H1 (cell line): Measurements from ENCODE around the gene OLFM2. TPM values are rescaled to one million over a fixed set of nuclear protein-coding genes. Genes with fewer than 3 reads are reported as not detected.

Experiments used
- CTCF ChIA-PET: fragments of 300-600 bp; sonication (Branson Sonifier 250); formaldehyde crosslinking; loops from one replicate; lab custom pipeline; 2021; ENCODE audit not compliant: partially characterized antibody; lab: Charles Lee
- POLR2A ChIA-PET: fragments of 300-600 bp; sonication (Branson Sonifier 250); formaldehyde crosslinking; loops from one replicate; lab custom pipeline; 2021; ENCODE audit warnings: inconsistent platforms; ENCODE audit not compliant: partially characterized antibody; lab: Charles Lee
- DNase-seq, 2 experiments: peaks; one replicate each; pipeline versions ENCODE4 v3.0.0 to v3.0.0-alpha.2; 2010 to 2022; ENCODE audit warnings: low spot score in 2 of 2, low read depth in 1 of 2, mixed read lengths in 1 of 2
- FAIRE-seq: peaks from 2 replicates; lab custom pipeline; 2011; peaks lifted over from hg19 to GRCh38; lab: Jason Lieb, UNC
- H2AFZ ChIP-seq: 2 replicates; pipeline ENCODE4 v1.8.1; 2012; ENCODE audit warnings: low read length, inconsistent platforms
- H2AK5ac ChIP-seq: 2 replicates; pipeline ENCODE4 v1.6.1; 2013; ENCODE audit warnings: low read depth, low read length
- H2BK120ac ChIP-seq: replicated peaks from 2 replicates; pipeline ENCODE3; 2013; ENCODE audit warnings: low read depth, low read length, inconsistent platforms
- H2BK12ac ChIP-seq: 2 replicates; pipeline ENCODE4 v1.6.1; 2013; ENCODE audit warnings: low read depth, low read length
- H2BK15ac ChIP-seq: 2 replicates; pipeline ENCODE4 v1.6.1; 2013; ENCODE audit warnings: low read length
- H2BK20ac ChIP-seq: 2 replicates; pipeline ENCODE4 v1.6.1; 2013; ENCODE audit warnings: low read length
- H2BK5ac ChIP-seq: 2 replicates; pipeline ENCODE4 v1.6.1; 2013; ENCODE audit warnings: low read depth, low read length
- H3K14ac ChIP-seq: 2 replicates; pipeline ENCODE4 v1.6.1; 2013; ENCODE audit warnings: inconsistent platforms; ENCODE audit not compliant: insufficient read length
- H3K18ac ChIP-seq: 2 replicates; pipeline ENCODE4 v1.6.1; 2013; ENCODE audit warnings: low read length; ENCODE audit errors: extremely low read depth
- H3K23ac ChIP-seq: 2 replicates; pipeline ENCODE4 v1.6.1; 2013; ENCODE audit warnings: inconsistent platforms; ENCODE audit not compliant: insufficient read length
- H3K23me2 ChIP-seq: 2 replicates; pipeline ENCODE4 v1.6.1; 2013; ENCODE audit warnings: low read depth, low read length
- H3K27ac ChIP-seq: 2 replicates; pipeline ENCODE4 v1.6.1; 2011; ENCODE audit warnings: low read depth, low read length, inconsistent platforms
- H3K27me3 ChIP-seq, 4 experiments: replicated peaks in 1 of 4; 1 replicate in 1 of 4; 2 replicates in 3 of 4; pipeline versions ENCODE4 v1.6.1 to v1.8.1; 2011 to 2013; ENCODE audit warnings: low read length in 3 of 4, mild to moderate bottlenecking in 3 of 4, inconsistent platforms in 2 of 4, mixed read lengths in 2 of 4, moderate library complexity in 1 of 4; ENCODE audit not compliant: control insufficient read depth in 3 of 4, insufficient read depth in 3 of 4; ENCODE audit errors: extremely low read depth in 1 of 4
- H3K36me3 ChIP-seq, 4 experiments: 2 replicates each; pipeline versions ENCODE4 v1.6.1 to v1.8.1; 2011 to 2013; ENCODE audit warnings: mild to moderate bottlenecking in 4 of 4, low read length in 3 of 4, moderate library complexity in 2 of 4, control low read depth in 1 of 4, inconsistent platforms in 1 of 4; ENCODE audit not compliant: insufficient read depth in 4 of 4, control insufficient read depth in 2 of 4
- H3K4ac ChIP-seq: replicated peaks from 2 replicates; pipeline ENCODE3; 2013; ENCODE audit warnings: low read length, low read depth, mixed read lengths, inconsistent platforms; ENCODE audit not compliant: insufficient read length
- H3K4me1 ChIP-seq, 4 experiments: replicated peaks in 1 of 4; 1 replicate in 1 of 4; 2 replicates in 3 of 4; pipeline versions ENCODE4 v1.6.1 to v1.8.1; 2011 to 2013; ENCODE audit warnings: low read length in 3 of 4, inconsistent platforms in 2 of 4, mixed read lengths in 1 of 4; ENCODE audit not compliant: insufficient read depth in 4 of 4, control insufficient read depth in 3 of 4
- H3K4me2 ChIP-seq, 2 experiments: 2 replicates each; pipeline versions ENCODE4 v1.6.1 to v1.8.1; 2011 to 2013; ENCODE audit warnings: low read depth in 2 of 2, low read length in 2 of 2, control low read depth in 1 of 2, inconsistent platforms in 1 of 2, mild to moderate bottlenecking in 1 of 2; ENCODE audit not compliant: insufficient read depth in 1 of 2
- H3K4me3 ChIP-seq, 4 experiments: fragments of 200-600, 300-600 bp in 1 of 4; sonication (generic), shearing (Covaris generic), sonication (Bioruptor Twin) in 1 of 4; 2 replicates each; pipeline versions ENCODE4 v1.5.1 to v1.8.1; 2011 to 2016; ENCODE audit warnings: low read length in 4 of 4, low read depth in 3 of 4, control low read depth in 2 of 4, inconsistent platforms in 2 of 4, mild to moderate bottlenecking in 2 of 4, mixed read lengths in 1 of 4, moderate library complexity in 1 of 4; ENCODE audit not compliant: insufficient read depth in 2 of 4; ENCODE audit errors: extremely low read depth in 1 of 4
- H3K56ac ChIP-seq: replicated peaks from 2 replicates; pipeline ENCODE3; 2013; ENCODE audit warnings: low read depth, mild to moderate bottlenecking, mixed read lengths, low read length, inconsistent platforms; ENCODE audit not compliant: insufficient read length
- H3K79me1 ChIP-seq: 2 replicates; pipeline ENCODE4 v1.6.1; 2013; ENCODE audit warnings: low read depth, low read length, control low read depth
- H3K79me2 ChIP-seq, 2 experiments: 2 replicates each; pipeline versions ENCODE4 v1.6.1 to v1.8.1; 2012 to 2013; ENCODE audit warnings: low read length in 2 of 2, mild to moderate bottlenecking in 2 of 2, inconsistent platforms in 1 of 2; ENCODE audit not compliant: insufficient read depth in 2 of 2, control insufficient read depth in 1 of 2
- H3K9ac ChIP-seq, 4 experiments: replicated peaks in 1 of 4; 1 replicate in 1 of 4; 2 replicates in 3 of 4; pipeline versions ENCODE4 v1.6.1 to v1.8.1; 2011 to 2013; ENCODE audit warnings: low read depth in 3 of 4, low read length in 3 of 4, control low read depth in 2 of 4, mild to moderate bottlenecking in 2 of 4, moderate library complexity in 2 of 4, inconsistent platforms in 1 of 4; ENCODE audit errors: extremely low read depth in 1 of 4
- H3K9me3 ChIP-seq, 2 experiments: 2 replicates each; pipeline versions ENCODE4 v1.6.1 to v1.8.1; 2012 to 2013; ENCODE audit warnings: mild to moderate bottlenecking in 2 of 2, moderate library complexity in 2 of 2, control low read depth in 1 of 2, inconsistent platforms in 1 of 2, low read depth in 1 of 2, low read length in 1 of 2, mixed read lengths in 1 of 2; ENCODE audit not compliant: insufficient read depth in 2 of 2
- H4K20me1 ChIP-seq, 2 experiments: replicated peaks in 1 of 2; 2 replicates each; pipeline versions ENCODE3 to v1.8.1; 2011 to 2013; ENCODE audit warnings: inconsistent platforms in 2 of 2, low read length in 2 of 2, mild to moderate bottlenecking in 1 of 2; ENCODE audit not compliant: insufficient read depth in 2 of 2, control insufficient read depth in 1 of 2
- H4K5ac ChIP-seq: 2 replicates; pipeline ENCODE4 v1.6.1; 2013; ENCODE audit warnings: low read length, low read depth, mixed read lengths, inconsistent platforms; ENCODE audit not compliant: insufficient read length
- H4K8ac ChIP-seq: 2 replicates; pipeline ENCODE4 v1.8.0; 2013; ENCODE audit warnings: mild to moderate bottlenecking, moderate library complexity, low read length, inconsistent platforms; ENCODE audit not compliant: insufficient read depth; ENCODE audit errors: extremely low read depth
- H4K91ac ChIP-seq: replicated peaks from 2 replicates; pipeline ENCODE3; 2013; ENCODE audit warnings: low read length, mixed read lengths, inconsistent platforms; ENCODE audit not compliant: insufficient read length
- WGBS, 2 experiments: shearing (Covaris generic) in 1 of 2; methylation state at CpG; one replicate each; pipeline versions ENCODE4 v1.1.6 to v1.1.7; 2013 to 2015; ENCODE audit warnings: low lambda C conversion rate in 2 of 2, mixed read lengths in 2 of 2, inconsistent platforms in 1 of 2, low coverage in 1 of 2, missing lambda C conversion rate in 1 of 2; ENCODE audit not compliant: insufficient replicate concordance in 2 of 2, insufficient coverage in 1 of 2, insufficient read length in 1 of 2; ENCODE audit errors: extremely low coverage in 1 of 2, missing lambda C conversion rate in 1 of 2; 5-methylcytosine and 5-hydroxymethylcytosine counted together
- polyA plus RNA-seq, 7 experiments: library from polyadenylated mRNA; depleted of rRNA in 3 of 7; stranded (reverse) in 5 of 7; unstranded in 2 of 7; fragments of >200 nt in 5 of 7; fragments of 200-250 nt in 2 of 7; gene quantifications; 1 replicate in 5 of 7; 2 replicates in 1 of 7; 4 replicates in 1 of 7; pipeline versions ENCODE4 v1.2.1 to v1.2.3, GENCODE V29; 2011 to 2013; ENCODE audit warnings: missing spikeins in 2 of 7, mixed read lengths in 2 of 7
- total RNA-seq: library from RNA; stranded (reverse); fragmentation: NEBNext Ultra II Directional; extraction: Animal tissue kit (Norgen Biotek cat#: 25700); gene quantifications from 2 replicates; pipeline ENCODE4 v1.2.1, GENCODE V29; 2021

Gene OLFM2
- total and polyA plus RNA-seq, 2 of the 8 experiments (the other 6 are each of a cell fraction or from before 2014, with no cell fraction given), result 68.2 to 151 TPM

DNA sequence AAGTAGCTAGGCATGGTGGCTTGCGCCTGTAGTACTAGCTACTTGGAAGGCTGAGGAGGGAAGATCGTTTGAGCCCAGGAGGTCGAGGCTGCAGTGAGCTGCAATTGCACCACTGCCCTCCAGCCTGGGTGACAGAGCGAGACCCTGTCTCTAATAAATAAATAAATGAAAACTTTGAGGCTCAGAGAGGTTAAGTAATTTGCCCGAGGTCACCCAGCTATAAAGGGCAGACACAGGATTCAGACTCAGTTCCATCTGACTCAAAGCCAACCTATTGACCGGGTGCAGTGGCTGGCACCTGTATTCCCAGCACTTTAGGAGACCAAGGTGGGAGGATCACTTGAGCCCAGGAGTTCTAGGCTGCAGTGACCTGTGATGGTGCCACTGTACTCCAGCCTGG lies 7.4 kb upstream of the OLFM2 start:
- no peak for FAIRE-seq
- WGBS, 2 experiments, result 89% methylated on average over 6 of the region's 6 CpGs; no CpG with 5 or more reads in 1 of the 2 experiments

More for the DNA sequence above, 7.4 kb upstream of the OLFM2 start:
- Histone ChIP-seq H3K9ac (no peak overlapping the region), H2BK120ac (no peak overlapping the region), H3K9me3 (peaks cover 9% of the 10 kb centered on the region in 2 experiments; a peak in 3 of 4 replicates), H3K4me2 (no peak overlapping the region), H3K14ac (no peak overlapping the region), H4K91ac (no peak overlapping the region), H2BK5ac (no peak overlapping the region), H3K4me1 (peaks cover 0 to 10% (median 5%) of the 10 kb centered on the region in 4 experiments; a peak in 5 of 7 replicates), H3K79me1 (no peaks in the 10 kb centered on the region), H4K20me1 (no peaks in the 10 kb centered on the region), H4K5ac (no peak overlapping the region), H3K23me2 (peaks cover 6% of the 10 kb centered on the region; the same call in 1 of the 2 replicates), H3K79me2 (no peaks in the 10 kb centered on the region), H2BK15ac (no peak overlapping the region), H2AK5ac (no peak overlapping the region), H3K36me3 (no peaks in the 10 kb centered on the region), H4K8ac (no peak overlapping the region), H2AFZ (no peak overlapping the region), H2BK12ac (no peak overlapping the region), H3K18ac (no peak overlapping the region), H2BK20ac (no peak overlapping the region), H3K4me3 (no peak overlapping the region), H3K23ac (no peak overlapping the region), H3K4ac (no peak overlapping the region), H3K27ac (no peak overlapping the region), H3K27me3 (no peaks in the 10 kb centered on the region; a peak in 1 of 7 replicates), H3K56ac (no peak overlapping the region)
- ChIA-PET POLR2A (interaction anchor here (1.2 kb wide), 1 partner anchor 8 kb away, joined by 4 read pairs; no protein-coding TSS in a partner anchor), CTCF (interaction anchor here (1.0 to 1.5 kb wide), 4 partner anchors 10 to 58 kb away, joined by 3 to 5 read pairs (median 4); no protein-coding TSS in a partner anchor)
- no peak for DNase-seq
